ENCODE measurements around the gene TBC1D1. TPM values are rescaled to one million over a fixed set of nuclear protein-coding genes. Genes with fewer than 3 reads are reported as not detected.

The TBC1D1 gene
- total RNA-seq, 4 donors from 2014 or later, result 15.9 to 24.0 (median 20.0) TPM

GRCh38 chr4:37867102-37867501 is 23.8 kb upstream of the TBC1D1 start:
- intact Hi-C loops (cut with DNase I; ENCODE audit: low total_unique reads), result no loop called here
- DNase-seq (ENCODE audit: low spot score in 2 of 2), result no peak
- WGBS, 2 donors, result 95 to 98% methylated on average over 3 of the region's 3 CpGs
- H3K4me3 ChIP-seq (ENCODE audit: low read depth, poor library complexity, severe bottlenecking), result no peak overlapping the region
- TF ChIP-seq POLR2A (IDR thresholded peaks at IDR 0.05) (no peak), CTCF (IDR thresholded peaks at IDR 0.05) (no peak)

- TF ChIP-seq CTCF (IDR thresholded peaks at IDR 0.05) (no peak), POLR2A (IDR thresholded peaks at IDR 0.05) (no peak)
- 96% methylated on average over 4 of the region's 4 CpGs for WGBS, 2 donors
- DNase-seq (ENCODE audit: low spot score in 2 of 2), result no peak
- H3K4me3 ChIP-seq (ENCODE audit: low read depth, poor library complexity, severe bottlenecking), result no peak overlapping the region
- intact Hi-C loops (cut with DNase I; ENCODE audit: low total_unique reads), result no loop called here
Observed at GRCh38 chr4:37868238-37868637, 22.6 kb upstream of the TBC1D1 start.

- TF ChIP-seq POLR2A (IDR thresholded peaks at IDR 0.05), result no peak
- TF ChIP-seq CTCF (IDR thresholded peaks at IDR 0.05), result no peak
- DNase-seq (ENCODE audit: low spot score in 2 of 2), result no peak
- no peak overlapping the region for H3K4me3 ChIP-seq (ENCODE audit: low read depth, poor library complexity, severe bottlenecking)
- intact Hi-C loops (cut with DNase I; ENCODE audit: low total_unique reads), result no loop called here
- WGBS, 2 donors, result 76% methylated on average over 1 of the region's 1 CpG
Observed at GRCh38 chr4:37872310-37872988, 18.4 kb upstream of the TBC1D1 start.

- TF ChIP-seq POLR2A (IDR thresholded peaks at IDR 0.05) (no peak), CTCF (IDR thresholded peaks at IDR 0.05) (no peak)
- 59 to 77% methylated on average over 1 of the region's 1 CpG for WGBS, 2 donors
- intact Hi-C loops (cut with DNase I; ENCODE audit: low total_unique reads), result no loop called here
- no peak for DNase-seq (ENCODE audit: low spot score in 2 of 2)
- no peak overlapping the region for H3K4me3 ChIP-seq (ENCODE audit: low read depth, poor library complexity, severe bottlenecking)
Observed at GRCh38 chr4:37873386-37873785, 17.5 kb upstream of the TBC1D1 start.

- TF ChIP-seq POLR2A (IDR thresholded peaks at IDR 0.05), result no peak
- no peak for TF ChIP-seq CTCF (IDR thresholded peaks at IDR 0.05)
- intact Hi-C loops (cut with DNase I; ENCODE audit: low total_unique reads), result no loop called here
- no peak overlapping the region for H3K4me3 ChIP-seq (ENCODE audit: low read depth, poor library complexity, severe bottlenecking)
- DNase-seq (ENCODE audit: low spot score in 2 of 2), result no peak
- WGBS, 2 donors, result 88 to 95% methylated on average over 2 of the region's 2 CpGs
Observed at GRCh38 chr4:37876156-37876555, 14.7 kb upstream of the TBC1D1 start.

- no peak overlapping the region for H3K4me3 ChIP-seq (ENCODE audit: low read depth, poor library complexity, severe bottlenecking)
- no peak for DNase-seq (ENCODE audit: low spot score in 2 of 2)
- intact Hi-C loops (cut with DNase I; ENCODE audit: low total_unique reads), result no loop called here
- TF ChIP-seq POLR2A (IDR thresholded peaks at IDR 0.05) (no peak), CTCF (IDR thresholded peaks at IDR 0.05) (no peak)
- 94 to 95% methylated on average over 8 of the region's 8 CpGs for WGBS, 2 donors
Observed at GRCh38 chr4:37879365-37879764, 11.5 kb upstream of the TBC1D1 start.
